GM18505 (cell line): ENCODE results near the gene FKBP14.

Source experiments
- ATAC-seq: cut with Tn5 transposase; IDR thresholded peaks from one replicate; pipeline ENCODE4 v1.9.1; 2021; ENCODE audit not compliant: unreplicated experiment
- POLR2A ChIP-seq: IDR thresholded peaks from 4 replicates; pipeline ENCODE4 v1.6.1; 2011; ENCODE audit warnings: borderline replicate concordance; ENCODE audit not compliant: insufficient read depth, insufficient read length; ENCODE audit errors: extremely low read depth

The FKBP14 gene

GRCh38 chr7:30026229-30027064 is at the start of gene FKBP14:
FKBP14 (minus strand) TSS chr7:30026702; CDS start chr7:30026508, 194 bp downstream.
- ATAC-seq, result peak; percentile 71
- TF ChIP-seq POLR2A, result peak; percentile 70

- no peak for TF ChIP-seq POLR2A
- ATAC-seq, result no peak
These were observed 48.0 kb upstream of the FKBP14 start for GRCh38 chr7:30074422-30075030.

- TF ChIP-seq POLR2A, result no peak
- no peak for ATAC-seq
These were observed 46.2 kb upstream of the FKBP14 start for GRCh38 chr7:30072735-30073134.

GRCh38 chr7:30070052-30070451 is 43.5 kb upstream of the FKBP14 start:
- no peak for ATAC-seq
- TF ChIP-seq POLR2A, result no peak

- ATAC-seq, result no peak
- TF ChIP-seq POLR2A, result no peak
These were observed 42.8 kb upstream of the FKBP14 start for GRCh38 chr7:30069096-30069867.

DNA sequence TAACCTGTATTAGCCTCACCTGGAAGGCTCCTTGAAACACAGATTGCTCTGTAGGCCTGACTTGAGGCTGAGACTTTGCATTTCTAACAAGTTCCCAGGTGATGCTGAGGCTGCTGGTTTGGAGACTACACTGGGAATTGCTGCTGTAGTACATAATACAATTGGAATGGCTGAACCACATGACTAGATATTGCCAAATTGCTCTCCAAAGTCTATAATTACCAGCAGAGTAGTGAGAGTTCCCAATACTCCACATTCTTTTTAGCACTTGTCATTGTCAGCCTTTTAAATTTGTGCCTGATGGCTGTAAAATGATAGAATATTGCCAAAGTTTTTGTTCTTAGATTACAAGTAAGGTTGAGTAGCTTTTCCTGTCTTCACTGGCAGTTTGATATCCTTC is 41.6 kb upstream of the FKBP14 start:
- ATAC-seq, result no peak
- no peak for TF ChIP-seq POLR2A

- no peak for ATAC-seq
- TF ChIP-seq POLR2A, result no peak
These were observed 40.2 kb upstream of the FKBP14 start for GRCh38 chr7:30066687-30067086.

GRCh38 chr7:30065746-30066145 is 39.2 kb upstream of the FKBP14 start:
- no peak for ATAC-seq
- no peak for TF ChIP-seq POLR2A

- no peak for ATAC-seq
- no peak for TF ChIP-seq POLR2A
These were observed 36.1 kb upstream of the FKBP14 start for GRCh38 chr7:30062587-30062986.

DNA sequence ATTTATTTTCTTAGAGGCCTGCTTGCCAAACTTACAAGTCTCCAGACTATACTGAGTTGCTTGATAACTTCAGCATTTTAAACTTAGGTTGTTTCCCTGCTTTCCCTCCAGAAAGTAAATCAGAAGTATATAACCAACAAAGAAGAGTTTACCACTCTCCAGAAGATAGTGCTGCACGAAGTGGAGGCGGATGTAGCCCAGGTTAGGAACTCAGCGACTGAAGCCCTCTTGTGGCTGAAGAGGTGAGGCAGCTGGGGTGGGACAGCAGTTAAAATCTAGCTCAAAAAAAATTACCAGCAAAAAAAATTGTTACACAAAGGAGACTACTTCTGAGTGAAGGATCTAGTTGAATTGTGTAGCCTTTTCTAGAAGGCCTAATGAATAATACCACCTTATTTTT is 35.3 kb upstream of the FKBP14 start:
- ATAC-seq, result peak; percentile 71

DNA sequence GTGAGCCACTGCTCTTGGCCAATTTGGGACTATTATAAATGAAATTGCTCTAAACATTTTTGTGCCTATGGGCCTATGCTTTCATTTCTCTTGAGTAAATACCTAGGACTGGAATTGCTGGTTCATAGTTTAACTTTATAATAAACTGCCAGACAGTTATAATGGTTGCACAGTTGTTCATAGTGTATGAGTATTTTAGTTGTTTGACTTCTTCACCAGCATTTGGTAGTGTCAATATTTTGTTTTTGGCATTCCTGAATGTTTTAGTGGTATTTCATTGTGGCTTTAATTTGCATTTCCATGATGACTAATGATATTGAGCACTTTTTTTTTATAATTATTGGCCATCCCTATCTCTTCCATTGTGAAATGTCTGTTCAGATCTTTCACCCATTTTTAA is 31.2 kb upstream of the FKBP14 start:
- no peak for TF ChIP-seq POLR2A
- ATAC-seq, result no peak

DNA sequence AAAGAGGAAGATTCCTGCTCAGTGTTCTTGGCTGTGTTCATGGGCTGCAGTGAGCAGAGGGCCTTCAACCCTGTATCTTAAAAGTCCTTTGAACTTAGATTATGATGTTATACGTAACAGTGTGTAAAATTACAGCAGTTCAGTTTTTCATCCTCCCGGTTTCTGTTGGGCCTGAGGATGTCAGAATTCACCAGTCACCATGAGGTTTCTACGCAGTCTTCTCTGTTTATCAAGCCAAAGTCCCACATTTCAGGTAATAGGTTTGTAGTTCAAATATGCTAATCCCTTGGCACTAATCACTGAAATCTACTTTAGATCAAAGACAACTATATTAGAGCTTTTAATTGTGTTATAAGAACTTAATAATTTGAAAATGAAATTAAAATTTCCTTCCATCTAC is 26.6 kb upstream of the FKBP14 start:
- ATAC-seq, result no peak
- no peak for TF ChIP-seq POLR2A

DNA sequence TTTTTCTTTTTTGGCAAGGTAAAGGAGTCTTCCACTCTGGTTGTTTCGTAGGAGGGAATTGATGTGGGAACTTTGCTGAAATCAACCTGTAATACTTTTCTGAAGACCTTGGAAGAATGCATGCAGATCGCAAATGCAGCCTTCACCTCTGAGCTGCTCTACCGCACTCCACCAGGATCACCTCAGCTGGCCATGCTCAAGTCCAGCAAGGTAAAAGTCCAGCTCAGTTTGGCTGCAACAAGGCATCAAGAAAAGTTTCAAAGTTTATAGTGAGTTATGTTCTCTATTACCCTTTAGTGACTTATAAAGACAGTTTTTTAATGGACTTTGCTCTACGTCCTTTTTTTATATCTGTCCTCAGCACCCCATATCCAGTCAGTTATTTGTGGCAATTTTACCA is 22.7 kb upstream of the FKBP14 start:
- TF ChIP-seq POLR2A, result no peak
- ATAC-seq, result no peak

- TF ChIP-seq POLR2A, result no peak
- ATAC-seq, result no peak
These were observed 22.1 kb upstream of the FKBP14 start for GRCh38 chr7:30048582-30048981.

- ATAC-seq, result no peak
- no peak for TF ChIP-seq POLR2A
These were observed 20.6 kb upstream of the FKBP14 start for GRCh38 chr7:30047124-30047523.
